NCI-H774 (cell line): ENCODE measurements around the gene TSPAN5.
"Not testable (repeated sequence)": the region's sequence is repeated elsewhere in the genome, so short reads cannot be mapped to it uniquely, and the experiment has no call there.

Source experiments
- DNase-seq: peaks from one replicate; lab custom pipeline; 2025; lab: John Stamatoyannopoulos, UW

The TSPAN5 gene

DNA sequence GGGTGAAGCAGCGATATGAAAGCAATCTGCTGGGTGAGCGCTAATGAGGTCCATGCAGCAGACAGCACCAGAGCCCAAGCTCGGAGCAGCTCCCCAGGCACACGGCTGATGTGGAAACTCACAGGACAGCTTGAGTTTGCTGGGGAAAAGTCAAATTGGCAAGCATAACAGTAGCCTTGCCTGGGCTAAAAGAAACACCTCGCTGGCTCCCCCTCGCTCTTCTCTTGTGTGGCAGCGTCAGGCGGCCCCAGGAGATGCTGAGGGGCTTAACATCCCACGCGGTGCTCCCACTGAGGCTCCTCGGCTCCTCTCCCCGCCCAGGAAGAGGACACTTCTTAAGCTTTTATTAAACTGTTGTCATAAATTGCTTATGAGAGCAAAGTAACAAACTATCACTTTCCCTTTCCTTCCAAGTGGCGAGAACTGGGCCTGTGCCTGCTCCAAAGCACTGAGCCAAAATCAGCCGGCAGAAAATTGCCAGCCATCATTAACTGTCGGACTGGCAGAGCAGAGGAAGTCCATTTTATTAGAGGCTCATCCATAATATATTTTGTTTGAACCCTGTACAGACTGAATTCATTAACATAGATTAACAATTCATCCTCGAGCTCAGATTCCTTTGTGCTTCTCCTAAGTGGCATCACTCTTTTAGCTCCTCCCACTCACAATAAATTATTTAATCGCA, 111.4 kb downstream of the TSPAN5 start:
- DNase-seq = no peak

DNA sequence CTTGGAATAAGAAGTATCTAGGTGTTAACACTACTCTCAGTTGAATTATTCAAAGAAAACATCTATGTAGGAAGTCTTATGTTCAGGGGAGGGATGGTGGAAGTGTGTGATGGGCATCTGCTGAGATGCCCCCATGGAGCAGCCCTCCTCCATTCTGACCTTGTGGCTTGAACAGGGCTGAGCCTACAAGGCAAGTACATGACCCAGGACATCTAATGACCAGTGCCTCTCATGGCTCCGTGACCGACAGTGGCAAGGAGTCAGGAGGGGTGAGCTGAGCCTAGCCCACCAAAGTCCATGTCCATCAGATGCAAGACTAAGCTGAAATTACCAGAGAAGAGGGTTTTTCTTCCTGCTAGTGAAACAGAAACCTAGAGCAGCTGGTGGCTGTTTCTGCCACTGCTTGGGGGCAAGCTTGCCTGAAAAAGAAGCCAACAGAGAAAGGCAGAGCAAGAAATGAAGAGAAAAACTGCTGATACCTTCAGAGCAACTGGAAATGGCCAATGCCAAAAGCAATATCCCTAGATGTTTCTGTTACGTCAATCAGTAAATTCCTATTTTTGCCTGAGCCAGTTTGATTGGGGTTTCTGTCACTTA, 113.5 kb downstream of the TSPAN5 start:
- DNase-seq = no peak

DNA sequence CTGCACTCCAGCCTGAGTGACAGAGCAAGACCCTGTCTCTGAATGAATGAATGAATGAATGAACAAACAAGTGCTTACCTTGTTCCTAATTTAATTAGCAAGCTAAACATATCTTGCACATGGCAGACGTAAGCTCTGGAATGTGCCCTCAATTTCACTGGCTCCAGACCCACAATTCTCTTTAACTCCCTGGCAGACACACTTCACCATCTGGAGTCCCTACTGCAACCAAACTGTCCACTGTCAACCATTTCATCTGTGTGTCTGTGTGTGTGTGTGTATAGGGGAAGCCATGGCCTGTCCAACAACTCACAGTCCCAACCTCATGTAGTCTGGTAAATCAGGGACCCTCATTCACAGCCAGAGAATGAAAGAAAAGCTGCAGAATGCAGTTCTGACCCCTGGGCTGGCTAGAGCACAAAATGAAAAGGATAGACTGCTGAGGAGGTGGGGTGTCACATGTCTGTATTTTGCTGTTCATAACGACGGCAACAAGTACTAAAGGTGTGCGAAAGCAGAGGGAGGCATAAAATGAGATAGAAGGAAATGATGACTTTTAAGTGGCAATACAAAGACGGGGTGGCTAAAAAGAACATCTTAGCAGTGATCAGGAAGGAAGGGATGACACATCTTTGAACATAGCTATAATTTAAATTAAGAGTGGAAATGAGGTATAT, 114.1 kb downstream of the TSPAN5 start:
- no peak for DNase-seq

DNA sequence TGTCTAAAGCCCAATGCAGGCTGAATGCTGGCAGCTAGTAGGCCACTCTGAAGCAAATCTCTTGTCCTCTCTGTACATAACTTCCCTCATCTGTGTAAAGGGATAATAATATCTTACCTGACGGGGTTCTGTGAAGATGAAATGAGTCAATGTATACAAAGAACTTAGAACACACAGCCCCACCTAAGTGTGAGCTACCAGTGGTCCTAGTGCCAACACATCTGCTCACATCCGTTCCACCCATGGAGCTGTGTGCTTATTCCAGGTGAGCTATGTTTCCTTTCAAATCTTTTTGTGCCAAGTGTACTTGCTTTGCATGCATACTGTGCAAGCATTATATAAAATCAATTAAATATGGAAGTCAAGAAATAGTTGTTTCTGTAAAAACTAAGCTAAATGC, 116.4 kb downstream of the TSPAN5 start:
- no peak for DNase-seq

DNA sequence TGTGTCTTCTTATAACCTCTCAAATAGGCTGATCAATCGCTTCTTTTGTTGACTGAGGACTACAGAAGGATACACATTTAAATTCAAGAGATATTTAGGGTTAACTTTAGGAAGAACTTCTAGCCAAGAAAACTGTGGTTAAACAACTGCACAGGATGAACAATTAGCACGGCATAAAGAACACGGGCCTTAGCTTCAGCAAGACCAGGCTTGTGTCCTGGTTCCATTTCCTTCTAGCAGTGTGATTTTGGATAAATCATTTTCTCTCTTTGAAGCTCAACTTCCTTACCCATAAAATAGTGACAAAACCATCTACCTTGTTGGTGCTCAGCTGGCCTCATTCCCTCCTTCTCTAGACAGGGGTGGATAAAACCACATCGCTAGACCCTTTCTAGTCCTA, 117.6 kb downstream of the TSPAN5 start:
- no peak for DNase-seq

DNA sequence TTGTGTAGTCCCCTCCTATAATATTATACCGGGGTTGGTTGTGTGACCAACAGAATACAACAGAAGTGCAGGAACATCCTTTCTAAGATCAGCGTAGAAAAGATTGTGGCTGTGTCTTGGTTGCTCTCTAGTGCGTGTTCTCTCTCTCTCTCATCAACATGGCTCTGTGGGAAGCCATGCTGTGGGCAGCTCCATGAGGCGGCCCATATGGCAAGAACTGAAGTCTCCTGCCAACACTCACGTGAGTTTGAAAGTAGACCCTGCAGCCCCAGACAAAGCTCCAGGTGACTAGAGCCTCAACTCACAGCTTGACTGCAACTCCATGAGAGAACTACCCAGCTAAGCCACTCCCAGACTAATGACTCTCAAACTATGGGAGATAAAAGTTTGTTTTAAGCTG, 118.7 kb downstream of the TSPAN5 start:
- DNase-seq = no peak

DNA sequence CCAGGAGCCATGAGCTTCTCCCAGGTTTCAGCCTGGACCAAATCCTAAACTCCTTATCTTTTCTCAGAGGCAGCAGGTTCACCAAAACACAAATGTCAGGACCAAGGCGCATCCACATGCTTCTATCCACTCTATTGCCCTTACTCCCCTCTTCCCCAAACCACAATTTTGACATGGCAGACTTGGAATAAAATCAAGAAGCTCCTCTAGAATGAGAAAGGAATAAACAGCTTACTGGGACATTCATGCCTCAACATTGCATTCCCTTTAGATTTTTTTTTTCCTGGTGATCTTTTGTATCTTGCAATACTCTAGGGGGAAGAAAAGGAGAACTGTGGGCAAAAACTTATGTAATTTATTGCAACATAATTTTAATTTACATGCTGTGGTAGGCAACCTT, 119.1 kb downstream of the TSPAN5 start:
- DNase-seq = no peak

DNA sequence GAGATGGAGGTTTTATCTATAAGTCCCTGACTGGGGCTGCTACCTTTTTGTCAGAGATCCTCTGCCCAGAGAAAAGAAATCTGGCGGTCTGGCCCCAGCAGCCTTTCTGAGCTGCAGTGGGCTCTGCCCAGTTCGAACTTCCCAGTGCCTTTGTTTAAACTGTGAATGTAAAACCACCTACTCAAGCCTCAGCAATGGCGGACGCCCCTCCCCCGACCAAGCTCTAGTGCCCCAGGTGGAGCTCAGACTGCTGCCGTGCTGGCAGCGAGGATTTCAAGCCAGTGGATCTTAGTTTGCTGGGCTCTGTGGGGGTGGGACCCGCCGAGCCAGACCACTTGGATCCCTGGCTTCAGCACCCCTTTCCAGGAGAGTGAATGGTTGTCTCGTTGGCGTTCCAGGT, 121.8 kb downstream of the TSPAN5 start:
- no peak for DNase-seq

DNA sequence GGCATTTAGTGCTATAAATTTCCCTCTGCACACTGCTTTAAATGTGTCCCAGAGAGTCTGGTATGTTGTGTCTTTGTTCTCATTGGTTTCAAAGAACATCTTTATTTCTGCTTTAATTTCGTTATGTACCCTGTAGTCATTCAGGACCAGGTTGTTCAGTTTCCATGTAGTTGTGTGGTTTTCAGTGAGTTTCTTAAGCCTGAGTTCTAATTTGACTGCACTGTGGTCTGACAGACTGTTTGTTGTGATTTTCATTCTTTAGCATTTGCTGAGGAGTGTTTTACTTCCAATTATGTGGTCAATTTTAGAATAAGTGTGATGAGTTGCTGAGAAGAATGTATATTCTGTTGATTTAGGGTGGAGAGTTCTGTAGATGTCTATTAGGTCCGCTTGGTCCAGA, 124.3 kb downstream of the TSPAN5 start:
- not testable (repeated sequence) for DNase-seq

DNA sequence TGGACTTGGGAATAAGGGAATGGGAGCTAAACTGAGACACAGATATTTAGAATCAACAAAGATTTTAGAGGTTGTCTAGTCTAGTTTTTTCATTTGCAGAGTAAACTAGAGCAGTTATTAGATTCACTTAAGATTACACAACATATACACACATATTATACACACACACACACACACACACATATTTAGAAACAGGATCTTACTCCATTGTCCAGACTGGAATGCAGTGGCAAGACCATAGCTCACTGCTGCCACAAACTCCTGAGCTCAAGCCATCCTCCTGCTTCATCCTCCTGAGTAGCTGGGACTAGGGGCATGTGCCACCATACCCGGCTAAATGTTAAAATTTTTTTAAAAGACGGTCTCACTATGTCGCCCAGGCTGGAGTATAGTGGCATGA, 127.8 kb downstream of the TSPAN5 start:
- DNase-seq = no peak

DNA sequence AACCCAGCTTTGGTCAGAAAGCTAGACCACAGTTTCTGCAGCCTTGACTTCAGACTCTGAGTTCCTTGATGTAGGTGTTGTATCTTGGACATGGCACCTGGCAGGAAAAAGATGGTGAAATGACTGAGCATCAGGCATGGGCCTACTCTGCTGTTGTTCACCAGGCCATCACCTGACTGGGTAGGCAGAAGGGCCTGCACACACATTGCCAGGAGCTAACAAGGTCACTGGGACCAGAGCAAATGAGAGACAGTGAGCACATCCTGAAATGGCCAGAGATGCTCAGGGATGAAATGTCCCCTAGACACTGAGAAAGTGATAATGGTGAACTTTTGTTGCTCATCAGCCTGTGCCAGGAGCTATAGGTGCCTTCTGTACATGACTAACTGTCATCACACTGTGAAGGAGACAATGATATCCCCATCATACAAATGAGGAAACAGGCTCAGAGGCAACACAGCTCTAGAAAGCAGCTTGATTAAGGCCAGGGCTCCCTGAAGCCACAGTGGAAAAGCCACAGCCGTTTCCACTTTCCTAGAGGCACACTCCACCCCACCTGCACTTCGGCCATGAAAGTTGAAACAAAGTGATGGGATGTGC, 128.3 kb downstream of the TSPAN5 start:
- no peak for DNase-seq

DNA sequence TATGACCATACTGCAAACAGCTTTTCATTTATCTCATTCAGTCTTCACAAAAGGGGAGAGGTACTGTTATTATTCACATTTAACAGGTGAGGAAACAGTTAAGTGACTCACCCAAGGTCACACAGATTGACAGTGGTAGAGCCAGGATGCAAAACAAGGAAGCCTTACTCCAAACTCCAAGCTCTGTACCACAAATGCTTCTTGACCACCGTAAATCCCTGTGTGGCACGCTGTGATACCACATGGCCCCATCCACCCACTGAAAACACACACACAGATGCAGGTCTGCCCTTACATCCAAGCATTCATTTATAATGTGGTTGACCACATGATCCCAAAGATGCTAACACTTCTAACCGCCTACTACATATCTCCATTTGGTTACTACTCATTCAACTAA, 129.5 kb downstream of the TSPAN5 start:
- no peak for DNase-seq

DNA sequence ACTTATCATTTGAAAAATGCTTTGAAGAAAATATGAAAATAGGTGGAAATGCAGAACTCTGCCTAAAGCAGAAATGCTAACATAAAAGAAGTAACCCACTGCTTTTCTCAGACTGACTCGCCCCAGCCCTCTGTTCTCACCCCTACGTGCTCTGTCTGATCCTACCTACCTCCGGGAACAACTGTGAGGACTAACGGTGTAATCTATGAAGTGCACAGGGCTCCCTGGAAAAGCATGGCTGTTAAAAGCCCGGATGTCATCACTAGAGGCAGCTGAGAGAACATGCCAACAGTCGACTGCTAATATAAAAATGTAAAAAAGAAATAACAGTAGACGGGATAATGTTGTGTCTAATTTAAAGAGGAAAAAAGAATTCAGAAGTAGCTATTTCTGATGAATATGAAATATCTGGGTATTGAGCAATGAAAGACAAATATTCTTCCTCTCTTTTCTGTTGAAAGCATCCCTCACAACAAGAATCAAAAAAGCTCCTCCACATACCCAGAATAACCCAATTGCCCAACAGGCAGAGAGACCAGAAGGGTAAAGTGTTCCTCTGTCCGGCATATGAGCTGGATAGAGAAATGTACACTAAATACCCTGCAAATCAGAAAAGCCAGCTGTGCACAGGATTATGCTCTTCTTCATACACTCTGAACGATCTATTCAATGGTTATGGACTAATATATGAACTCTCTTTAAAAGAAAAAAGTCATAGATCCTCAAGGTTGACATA, 130.7 kb downstream of the TSPAN5 start:
- DNase-seq = no peak

DNA sequence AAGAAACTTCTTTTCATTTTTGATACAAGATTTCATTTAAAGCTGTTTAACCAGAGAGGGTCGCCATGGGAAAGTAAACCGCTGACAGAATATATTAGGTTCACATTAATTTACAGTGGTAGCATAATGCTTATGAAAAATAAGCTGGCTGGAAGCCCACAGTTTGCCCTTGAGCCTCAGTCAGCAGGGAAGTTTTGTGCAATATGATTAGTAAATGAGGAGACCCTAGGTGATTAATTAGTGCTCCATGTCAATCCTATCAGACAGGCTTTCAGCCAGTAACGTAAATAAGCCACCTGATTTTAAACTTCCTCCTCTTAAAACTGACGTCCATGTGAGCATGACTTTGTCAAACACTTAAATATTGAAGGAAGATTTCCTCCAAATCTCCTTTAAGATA, 134.2 kb downstream of the TSPAN5 start:
- no peak for DNase-seq

DNA sequence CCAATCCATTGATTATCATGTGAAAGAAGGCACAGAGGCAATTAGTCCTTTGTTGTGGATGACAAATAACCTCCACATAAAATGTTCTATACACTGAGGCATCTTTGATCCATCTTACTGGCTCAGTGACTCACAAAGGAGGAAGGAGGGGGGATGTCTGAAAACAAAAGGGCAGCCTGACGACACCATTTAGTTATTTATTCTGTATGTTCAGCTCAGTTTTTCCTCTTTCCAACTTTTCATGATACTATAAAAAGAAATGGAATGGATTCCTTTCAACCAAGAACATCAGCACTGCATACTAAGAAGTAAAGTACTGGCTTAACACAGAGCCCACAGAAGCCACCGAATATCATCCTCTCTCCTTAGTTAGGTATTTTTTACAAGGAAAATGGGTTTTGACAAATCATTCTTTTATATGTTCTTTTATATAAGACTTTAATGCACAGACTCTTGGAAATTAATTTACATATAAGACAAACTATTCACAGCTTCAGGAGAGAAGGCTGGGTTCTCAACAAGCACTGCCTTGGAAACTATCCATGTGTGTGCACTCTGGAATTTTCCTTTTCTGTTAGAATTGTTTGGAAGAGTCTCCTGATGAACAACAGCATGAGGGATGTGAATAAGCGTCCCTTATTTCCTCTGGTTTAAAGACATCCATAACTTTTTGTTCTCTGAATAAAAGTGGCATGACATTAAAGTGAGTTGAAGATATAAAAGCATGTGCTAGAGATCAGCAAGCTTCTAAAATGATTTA, 135.6 kb downstream of the TSPAN5 start:
- DNase-seq = no peak

DNA sequence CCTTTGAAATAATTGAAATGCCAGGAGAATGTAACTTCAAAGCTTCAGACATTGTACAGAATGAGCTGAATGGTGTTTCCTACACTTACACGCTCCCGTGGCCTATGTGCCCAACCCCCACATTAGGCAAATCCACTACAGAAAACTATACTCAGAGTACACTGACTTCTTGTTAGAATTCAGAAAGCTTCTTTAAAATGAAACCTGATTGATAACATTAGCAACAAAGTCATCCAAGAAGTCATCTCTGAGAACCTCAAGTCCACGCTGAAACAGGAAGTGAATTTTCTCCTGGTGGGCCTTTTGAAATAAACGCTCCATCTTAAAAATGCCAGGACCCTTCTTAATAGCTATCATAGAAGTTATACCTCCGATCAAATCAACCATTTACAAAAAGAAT, 136.3 kb downstream of the TSPAN5 start:
- no peak for DNase-seq

DNA sequence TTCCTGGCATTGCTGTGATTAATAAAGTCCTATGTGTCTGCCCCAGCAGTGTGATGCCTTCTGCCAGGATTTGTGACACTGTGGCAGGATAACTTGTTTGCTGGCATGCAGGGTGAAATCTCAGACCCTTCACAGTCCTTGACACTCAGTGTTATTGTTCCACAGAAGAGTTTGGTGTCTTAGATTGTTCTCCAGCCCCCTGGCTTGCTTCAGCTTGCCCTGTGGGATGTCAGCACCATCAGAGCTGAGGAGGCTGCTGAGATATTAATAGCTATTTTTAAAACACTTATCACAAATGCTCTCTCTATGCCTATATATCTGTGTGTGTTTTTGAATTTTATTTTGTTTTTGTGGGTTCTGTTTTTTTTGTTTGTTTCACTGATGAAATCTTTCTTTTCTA, 136.9 kb downstream of the TSPAN5 start:
- no peak for DNase-seq

DNA sequence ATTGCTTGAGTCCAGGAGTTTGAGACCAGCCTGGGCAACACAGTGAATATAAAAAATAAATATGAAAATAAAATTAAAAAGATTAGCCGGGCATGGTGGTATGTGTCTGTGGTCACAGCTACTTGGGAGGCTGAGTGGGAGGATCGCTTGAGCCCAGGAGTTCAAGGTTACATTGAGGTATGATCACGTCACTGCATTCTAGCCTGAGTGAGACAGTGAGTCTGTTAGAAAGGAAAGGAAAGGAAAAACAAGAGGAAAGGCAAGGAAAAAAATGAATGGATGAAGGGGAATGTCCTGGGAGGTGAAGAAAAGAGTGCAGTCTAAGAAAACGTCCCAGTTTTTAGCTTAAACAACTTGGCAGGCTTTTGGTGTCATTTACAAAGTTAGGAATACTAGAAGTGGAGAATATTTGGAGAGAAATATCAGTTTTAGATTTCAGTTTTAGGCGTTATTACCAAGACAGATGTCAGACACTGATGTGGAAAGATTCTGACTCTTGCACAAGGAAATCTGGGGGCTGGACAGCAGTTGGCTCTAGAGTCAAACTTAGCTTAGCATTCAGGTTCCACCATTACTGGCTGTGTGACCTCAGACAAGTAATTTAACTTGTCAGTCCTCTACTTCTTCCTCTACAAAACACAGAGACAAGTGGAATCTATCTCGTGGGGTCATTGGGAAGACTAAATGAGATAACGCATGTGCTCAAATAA, 139.0 kb downstream of the TSPAN5 start:
- DNase-seq = no peak

DNA sequence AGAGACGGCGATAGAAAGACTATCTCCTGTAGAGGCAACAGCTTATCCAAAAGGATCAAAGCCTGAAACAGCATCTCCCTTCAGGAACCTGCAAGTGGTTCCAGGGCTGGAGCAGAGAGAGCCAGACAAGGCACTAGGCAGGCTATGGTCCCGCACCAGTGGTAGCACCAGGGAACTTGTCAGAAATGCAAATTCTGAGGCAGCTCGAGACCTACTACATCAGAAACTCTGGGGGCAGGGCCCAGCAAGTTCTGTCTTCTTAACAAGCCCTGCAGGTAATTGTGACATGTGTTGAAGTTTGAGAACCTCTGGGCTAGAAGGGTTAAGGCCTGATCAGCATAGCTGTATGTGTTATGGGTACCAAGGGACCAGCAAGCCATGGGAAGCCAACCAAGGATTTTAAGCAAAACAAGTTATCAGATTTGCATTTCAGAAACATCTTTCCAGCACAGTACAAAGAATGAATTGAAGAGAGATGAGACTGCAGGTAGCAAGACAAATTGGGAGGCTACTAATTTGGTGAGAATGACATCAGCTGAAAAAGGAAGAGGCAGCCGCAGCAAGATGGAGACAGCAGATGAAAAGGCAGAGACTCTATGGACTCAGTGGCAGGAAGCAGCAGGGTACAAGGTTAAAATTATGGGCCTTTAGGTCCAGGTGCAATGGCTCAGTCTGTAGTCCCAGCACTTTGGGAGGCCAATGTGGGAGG, 139.7 kb downstream of the TSPAN5 start:
- DNase-seq = no peak

DNA sequence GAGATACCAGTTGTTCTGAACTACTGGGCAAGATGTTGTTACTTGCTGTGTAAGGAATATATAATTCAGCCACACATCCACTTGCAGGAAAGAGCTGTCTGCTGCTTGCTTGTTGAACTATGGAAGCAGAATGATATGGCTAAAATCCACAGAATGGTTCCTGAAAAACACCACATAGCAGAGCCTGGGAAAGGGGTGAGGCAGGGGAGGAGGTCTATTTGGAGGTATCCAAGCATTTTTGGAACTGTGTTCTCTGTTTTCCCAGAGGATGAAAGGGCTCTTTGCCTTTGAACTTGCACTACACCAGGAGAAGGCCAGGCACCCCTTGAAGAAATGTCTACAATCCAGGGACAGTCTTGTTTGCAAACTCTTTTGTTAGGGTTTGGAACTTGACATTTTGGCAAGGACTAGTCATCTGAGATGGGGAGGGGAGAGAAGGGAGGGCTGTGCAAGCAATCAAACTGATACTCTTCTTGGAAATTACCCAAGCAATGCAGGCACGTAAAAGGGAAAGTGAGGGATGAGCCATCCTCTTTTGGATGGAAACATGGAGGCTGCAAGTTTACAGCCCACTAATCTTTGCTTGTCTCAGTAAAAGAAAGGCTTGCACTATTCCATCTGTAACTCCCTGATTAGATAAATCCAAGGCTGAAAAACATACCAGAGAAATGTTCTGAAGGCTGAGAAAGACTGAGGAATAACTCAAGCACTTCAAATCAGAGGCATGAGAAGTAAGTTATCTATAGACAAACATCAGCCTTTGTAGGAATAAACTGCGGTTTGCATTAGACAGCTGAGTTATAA, 141.0 kb downstream of the TSPAN5 start:
- DNase-seq = no peak
